Sigmoid colon (tissue), 4 donors: ENCODE measurements around the gene EIF3D.

Source experiments
- POLR2A ChIP-seq, 2 donors: fragments of 450-650 bp; IDR thresholded peaks; one replicate each; pipeline ENCODE4 v1.6.1; 2016; ENCODE audit warnings: antibody characterized with exemption in 2 of 2, mild to moderate bottlenecking in 2 of 2, moderate library complexity in 2 of 2
- POLR2AphosphoS5 ChIP-seq, 4 donors: sonication (generic); formaldehyde crosslinking; IDR thresholded peaks; one replicate each; pipeline ENCODE4 v1.6.1; 2017; ENCODE audit warnings: antibody characterized with exemption in 4 of 4
- TF ChIP-seq, protein P1 (sequence below), 4 experiments: fragments of 450-650 bp in 3 of 4; fragments of 200-600 bp in 1 of 4; IDR thresholded peaks; one replicate each; pipeline ENCODE4 v1.5.1; 2016 to 2019; ENCODE audit warnings: antibody characterized with exemption in 4 of 4, mild to moderate bottlenecking in 3 of 4, moderate library complexity in 2 of 4

DNA sequence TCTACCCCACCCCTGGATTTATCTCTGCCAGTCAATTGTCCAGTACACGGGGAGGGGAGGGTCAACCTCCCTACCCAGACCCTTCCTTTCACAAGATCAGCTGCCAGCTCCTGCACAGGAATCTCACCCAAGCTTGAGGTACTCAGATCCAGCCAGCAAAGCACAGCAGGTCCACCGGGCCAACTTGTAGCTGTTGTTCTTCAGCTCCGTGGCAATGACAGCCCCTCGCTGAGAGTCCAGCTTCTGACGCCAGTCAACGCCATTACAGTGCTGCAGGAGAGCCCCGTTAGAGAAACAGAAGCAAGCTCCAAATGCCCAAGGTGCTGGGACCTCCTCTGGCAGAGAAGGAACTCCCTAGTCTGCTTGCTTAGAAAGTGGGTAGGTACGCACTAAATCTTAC, 16.6 kb downstream of the EIF3D start:
- no peak for TF ChIP-seq POLR2A (IDR thresholded peaks at IDR 0.05)
- TF ChIP-seq, protein P1, sequence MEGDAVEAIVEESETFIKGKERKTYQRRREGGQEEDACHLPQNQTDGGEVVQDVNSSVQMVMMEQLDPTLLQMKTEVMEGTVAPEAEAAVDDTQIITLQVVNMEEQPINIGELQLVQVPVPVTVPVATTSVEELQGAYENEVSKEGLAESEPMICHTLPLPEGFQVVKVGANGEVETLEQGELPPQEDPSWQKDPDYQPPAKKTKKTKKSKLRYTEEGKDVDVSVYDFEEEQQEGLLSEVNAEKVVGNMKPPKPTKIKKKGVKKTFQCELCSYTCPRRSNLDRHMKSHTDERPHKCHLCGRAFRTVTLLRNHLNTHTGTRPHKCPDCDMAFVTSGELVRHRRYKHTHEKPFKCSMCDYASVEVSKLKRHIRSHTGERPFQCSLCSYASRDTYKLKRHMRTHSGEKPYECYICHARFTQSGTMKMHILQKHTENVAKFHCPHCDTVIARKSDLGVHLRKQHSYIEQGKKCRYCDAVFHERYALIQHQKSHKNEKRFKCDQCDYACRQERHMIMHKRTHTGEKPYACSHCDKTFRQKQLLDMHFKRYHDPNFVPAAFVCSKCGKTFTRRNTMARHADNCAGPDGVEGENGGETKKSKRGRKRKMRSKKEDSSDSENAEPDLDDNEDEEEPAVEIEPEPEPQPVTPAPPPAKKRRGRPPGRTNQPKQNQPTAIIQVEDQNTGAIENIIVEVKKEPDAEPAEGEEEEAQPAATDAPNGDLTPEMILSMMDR (IDR thresholded peaks at IDR 0.05): no peak
- TF ChIP-seq POLR2AphosphoS5 (IDR thresholded peaks at IDR 0.05): no peak
